HepG2 (cell line): Measurements from ENCODE around the gene CPE.

Experiments used
- ZFY ChIP-seq: sonication (generic); formaldehyde crosslinking; IDR thresholded peaks from 2 replicates; pipeline ENCODE4 v1.4.0; 2020; ENCODE audit warnings: missing genetic modification reagents
- TF ChIP-seq, protein P1 (sequence below): sonication (generic); formaldehyde crosslinking; IDR thresholded peaks from 2 replicates; pipeline ENCODE4 v1.5.0; 2020; ENCODE audit warnings: mild to moderate bottlenecking, low read depth, missing genetic modification reagents, borderline replicate concordance
- TF ChIP-seq, protein P2 (sequence below): sonication (generic); formaldehyde crosslinking; IDR thresholded peaks from 2 replicates; pipeline ENCODE4 v1.5.0; 2020; ENCODE audit warnings: mild to moderate bottlenecking, missing genetic modification reagents, moderate library complexity

- TF ChIP-seq, protein P1, sequence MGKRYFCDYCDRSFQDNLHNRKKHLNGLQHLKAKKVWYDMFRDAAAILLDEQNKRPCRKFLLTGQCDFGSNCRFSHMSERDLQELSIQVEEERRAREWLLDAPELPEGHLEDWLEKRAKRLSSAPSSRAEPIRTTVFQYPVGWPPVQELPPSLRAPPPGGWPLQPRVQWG (CRISPR knock-in tag), result no peak
- TF ChIP-seq ZFY (CRISPR knock-in tag), result no peak
- TF ChIP-seq, protein P2, sequence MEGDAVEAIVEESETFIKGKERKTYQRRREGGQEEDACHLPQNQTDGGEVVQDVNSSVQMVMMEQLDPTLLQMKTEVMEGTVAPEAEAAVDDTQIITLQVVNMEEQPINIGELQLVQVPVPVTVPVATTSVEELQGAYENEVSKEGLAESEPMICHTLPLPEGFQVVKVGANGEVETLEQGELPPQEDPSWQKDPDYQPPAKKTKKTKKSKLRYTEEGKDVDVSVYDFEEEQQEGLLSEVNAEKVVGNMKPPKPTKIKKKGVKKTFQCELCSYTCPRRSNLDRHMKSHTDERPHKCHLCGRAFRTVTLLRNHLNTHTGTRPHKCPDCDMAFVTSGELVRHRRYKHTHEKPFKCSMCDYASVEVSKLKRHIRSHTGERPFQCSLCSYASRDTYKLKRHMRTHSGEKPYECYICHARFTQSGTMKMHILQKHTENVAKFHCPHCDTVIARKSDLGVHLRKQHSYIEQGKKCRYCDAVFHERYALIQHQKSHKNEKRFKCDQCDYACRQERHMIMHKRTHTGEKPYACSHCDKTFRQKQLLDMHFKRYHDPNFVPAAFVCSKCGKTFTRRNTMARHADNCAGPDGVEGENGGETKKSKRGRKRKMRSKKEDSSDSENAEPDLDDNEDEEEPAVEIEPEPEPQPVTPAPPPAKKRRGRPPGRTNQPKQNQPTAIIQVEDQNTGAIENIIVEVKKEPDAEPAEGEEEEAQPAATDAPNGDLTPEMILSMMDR, result no peak
Observed at GRCh38 chr4:165437691-165438090, 58.9 kb downstream of the CPE start.
